Activated T-cell treated with anti-CD3 and anti-CD28 coated beads, Interleukin-2, amount 50 U/mL, for 72 hours (primary cell): ENCODE results near the gene KCNV2. TPM values are rescaled to one million over a fixed set of nuclear protein-coding genes. Genes with fewer than 3 reads are reported as not detected.

Source experiments
- ATAC-seq, 2 donors: fragments of 150-1000 bp; cut with Tn5 transposase; replicated peaks in 1 of 2; 2 replicates each; pipeline ENCODE4 v1.10.0; 2021; ENCODE audit warnings: moderate library complexity in 2 of 2, mild to moderate bottlenecking in 1 of 2
- DNase-seq, 2 donors: peaks; one replicate each; pipeline ENCODE4 v3.0.0; 2021 to 2022; ENCODE audit warnings: mixed read lengths in 1 of 2
- H3K27ac Mint-ChIP-seq: one replicate; pipeline ENCODE4 v1.8.0; 2022; ENCODE audit warnings: mild to moderate bottlenecking, moderate library complexity, mixed read lengths
- H3K27me3 Mint-ChIP-seq: one replicate; pipeline ENCODE4 v1.8.0; 2022; ENCODE audit warnings: low read depth, mixed read lengths
- H3K36me3 Mint-ChIP-seq, 2 donors: one replicate each; pipeline ENCODE4 v1.8.0; 2022; ENCODE audit warnings: mixed read lengths in 2 of 2, mild to moderate bottlenecking in 1 of 2; ENCODE audit not compliant: insufficient read depth in 2 of 2
- H3K4me1 Mint-ChIP-seq: one replicate; pipeline ENCODE4 v1.8.0; 2022; ENCODE audit warnings: low read depth, mixed read lengths
- H3K4me3 Mint-ChIP-seq, 2 donors: one replicate each; pipeline ENCODE4 v1.8.0; 2022; ENCODE audit warnings: mild to moderate bottlenecking in 2 of 2, mixed read lengths in 2 of 2, moderate library complexity in 2 of 2
- H3K9me3 Mint-ChIP-seq, 2 donors: one replicate each; pipeline ENCODE4 v1.8.0; 2022; ENCODE audit warnings: mixed read lengths in 2 of 2
- total RNA-seq, 2 donors: library from RNA; stranded (reverse); gene quantifications; one replicate each; pipeline ENCODE4 v1.2.3, GENCODE V29; 2022

Gene KCNV2
- total RNA-seq, 2 donors from 2014 or later: not detected

GRCh38 chr9:2778816-2779215 lies 61.5 kb downstream of the KCNV2 start:
- Mint-ChIP-seq H3K27ac (no peak overlapping the region), H3K4me3 (no peak overlapping the region), H3K9me3 (peaks cover 12 to 17% of the 10 kb centered on the region in 2 donors), H3K36me3 (peaks cover 55 to 85% of the 10 kb centered on the region in 2 donors), H3K4me1 (no peaks in the 10 kb centered on the region), H3K27me3 (no peaks in the 10 kb centered on the region)
- ATAC-seq (no peak), DNase-seq (no peak)

Other genes with a start within 250 kb of the KCNV2 start
- 10 to 100 TPM; 18.0 to 19.2 TPM for gene VLDLR, start 95.7 kb upstream of the KCNV2 start, total RNA-seq
- 10 to 100 TPM; 57.6 to 61.5 TPM for gene PUM3, start 126.6 kb downstream of the KCNV2 start, total RNA-seq